HG03064 (cell line): ENCODE results near the gene CD34.
"Not testable (repeated sequence)": the region's sequence is repeated elsewhere in the genome, so short reads cannot be mapped to it uniquely, and the experiment has no call there.

Source experiments
- ATAC-seq: cut with Tn5 transposase; IDR thresholded peaks from one replicate; pipeline ENCODE4 v1.9.1; 2021; ENCODE audit warnings: low read depth; ENCODE audit not compliant: unreplicated experiment

Gene CD34

DNA sequence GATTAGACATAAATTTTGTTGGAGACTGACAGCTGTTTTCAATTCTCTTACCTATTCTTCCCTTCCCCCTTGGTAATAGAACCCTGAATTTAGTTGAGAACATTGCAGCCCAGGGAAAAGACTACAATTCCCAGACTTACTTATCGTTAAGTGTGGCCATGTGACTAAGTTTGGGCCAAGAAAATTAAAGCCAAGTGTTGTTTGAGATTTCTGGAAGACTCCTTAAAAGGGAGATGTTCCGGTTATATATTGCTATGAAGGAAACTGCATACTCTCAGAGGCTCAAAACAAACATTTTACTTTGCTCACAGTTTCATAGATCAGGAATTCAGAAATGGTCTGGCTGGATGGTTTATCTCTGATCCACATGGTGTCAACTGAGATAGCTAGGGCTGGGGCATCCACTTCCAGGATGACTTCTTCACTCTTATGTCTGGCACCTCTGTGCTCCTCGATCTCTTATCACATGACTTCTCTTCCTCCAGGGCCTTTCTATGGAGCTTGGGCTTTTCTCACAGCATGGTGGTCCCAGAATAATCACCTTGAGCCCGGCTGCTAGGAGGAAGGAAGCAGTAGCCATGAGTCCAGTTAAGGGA is 22.4 kb upstream of the CD34 start:
- ATAC-seq, result no peak

DNA sequence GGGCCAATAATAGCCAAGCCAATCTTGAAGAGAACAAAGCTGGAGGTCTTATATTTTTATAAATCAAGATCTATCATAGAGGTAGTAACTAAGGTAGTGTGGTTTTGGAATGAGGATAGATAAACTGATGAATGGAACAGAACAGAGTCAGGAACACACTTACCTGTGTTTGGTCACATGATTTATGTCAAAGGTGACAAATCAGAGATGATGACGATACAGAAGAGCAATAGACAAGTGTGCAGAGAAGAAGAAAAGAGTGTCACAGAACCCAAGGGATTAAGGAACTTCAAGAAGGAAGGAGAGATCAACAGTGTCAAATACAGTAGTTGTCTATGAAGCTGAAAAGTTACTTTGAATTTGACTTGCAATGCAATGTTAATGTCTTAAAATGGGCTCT is 16.1 kb upstream of the CD34 start:
- ATAC-seq, result no peak

DNA sequence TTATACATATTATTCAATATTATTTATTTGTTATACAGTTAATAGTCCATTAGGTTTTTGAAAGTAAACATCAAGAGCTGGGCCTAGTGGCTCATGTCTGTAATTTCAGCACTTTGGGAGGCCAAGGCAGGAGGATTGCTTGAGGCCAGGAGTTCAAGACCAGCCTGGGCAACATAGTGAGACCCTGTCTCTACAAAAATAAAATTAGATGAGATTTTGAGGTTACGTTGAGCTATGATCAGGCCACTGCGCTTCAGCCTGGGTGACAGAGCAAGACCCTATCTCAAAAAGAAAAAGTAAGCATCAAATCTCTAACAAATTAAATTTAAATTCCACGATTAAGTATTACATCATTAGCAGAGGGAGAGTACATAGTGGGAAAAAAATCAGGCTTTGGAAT is 15.0 kb upstream of the CD34 start:
- not testable (repeated sequence) for ATAC-seq

DNA sequence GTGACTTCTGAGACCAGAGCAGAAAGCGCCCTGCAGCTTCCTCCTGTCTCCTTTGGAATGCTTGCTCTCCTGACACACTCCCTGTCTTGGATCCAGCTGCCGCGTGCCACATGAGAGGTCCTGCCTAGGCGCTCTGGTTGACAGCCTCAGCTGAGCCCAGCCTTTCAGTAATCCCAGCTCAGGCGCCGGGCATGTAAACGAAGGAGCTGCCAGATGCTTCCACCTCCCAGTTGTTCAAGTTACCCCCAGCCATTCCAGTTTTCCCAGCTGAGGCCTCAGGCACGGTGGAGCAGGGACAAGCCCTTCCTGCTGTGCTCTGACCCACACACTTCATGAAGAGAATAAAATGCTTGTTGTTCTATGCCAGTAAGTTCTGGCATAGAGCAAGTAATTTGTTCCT is 14.3 kb upstream of the CD34 start:
- ATAC-seq, result no peak

DNA sequence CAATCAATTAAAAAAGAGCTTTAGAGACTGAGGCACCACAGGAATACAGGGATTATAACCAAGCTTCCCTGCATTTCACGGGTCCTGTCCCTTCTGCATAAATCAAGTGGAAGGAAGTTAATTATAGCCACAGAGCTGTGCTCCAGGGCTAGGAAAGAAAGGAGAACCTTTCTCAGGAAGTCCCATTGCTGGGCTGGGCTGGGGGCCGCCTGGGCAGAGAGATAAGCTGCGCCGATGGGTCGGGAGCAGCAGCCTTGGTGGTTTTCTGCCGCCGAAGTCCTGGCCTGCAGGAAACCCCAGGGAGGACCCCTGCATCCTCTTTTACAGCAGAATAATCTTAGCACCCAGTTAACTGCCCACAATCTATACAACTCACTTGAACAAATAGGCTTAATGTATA is 12.6 kb upstream of the CD34 start:
- no peak for ATAC-seq

DNA sequence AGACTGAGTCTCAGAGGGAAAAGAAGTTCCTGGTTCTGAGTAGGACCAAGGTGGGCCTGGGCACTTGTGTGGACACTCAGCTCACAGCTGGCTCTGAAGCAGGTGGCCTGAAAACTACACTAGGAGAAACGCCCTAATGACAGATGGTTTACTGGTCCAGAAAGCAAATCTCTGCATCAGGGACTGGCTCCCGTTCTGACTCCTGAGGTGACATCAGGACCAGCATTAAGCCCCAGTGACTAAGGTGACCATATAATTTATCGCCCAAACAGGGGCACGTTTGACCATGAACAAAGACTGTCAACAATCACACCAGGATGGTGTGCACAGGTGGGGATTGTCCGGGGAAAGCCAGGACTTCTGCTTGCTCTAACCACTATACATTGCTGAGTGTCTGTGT is 12.2 kb upstream of the CD34 start:
- no peak for ATAC-seq

DNA sequence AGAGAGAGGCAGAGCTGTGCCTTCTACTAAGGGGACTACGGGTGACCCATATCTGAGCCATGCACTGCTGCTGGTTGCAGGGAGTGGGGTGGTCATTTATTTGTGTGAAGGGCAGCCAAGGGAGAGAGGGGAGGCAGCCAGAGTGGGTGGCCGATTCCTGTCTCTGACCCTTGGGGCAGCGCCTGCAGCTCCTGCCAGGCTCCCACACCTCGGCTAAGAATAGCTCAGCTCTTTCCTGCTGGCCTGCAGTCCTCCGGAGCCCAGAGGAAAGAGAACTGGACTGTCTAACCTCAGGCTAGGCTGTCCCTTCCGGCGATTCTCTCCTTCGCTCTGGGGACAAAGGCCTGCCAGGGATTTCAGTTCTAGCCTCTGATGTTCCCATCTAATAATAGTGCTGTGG is 11.6 kb upstream of the CD34 start:
- no peak for ATAC-seq

DNA sequence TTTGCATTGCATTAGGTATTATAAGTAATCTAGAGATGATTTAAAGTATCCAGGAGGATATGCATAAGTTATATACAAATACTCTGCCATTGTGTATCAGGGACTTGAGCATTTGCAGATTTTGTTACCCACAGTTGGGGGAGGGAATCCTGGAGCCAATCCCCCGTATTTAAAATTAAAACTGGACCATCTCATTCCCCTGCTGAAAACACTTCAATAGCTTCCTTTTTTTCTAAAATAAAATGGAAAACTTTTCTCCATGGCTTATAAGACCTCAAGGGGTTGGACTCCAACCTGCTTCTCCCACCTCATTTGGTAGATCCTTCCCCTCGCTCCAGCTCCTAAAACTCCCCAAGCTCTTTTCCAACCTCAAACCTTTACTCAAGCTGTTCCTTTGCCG is 10.4 kb upstream of the CD34 start:
- ATAC-seq, result no peak

DNA sequence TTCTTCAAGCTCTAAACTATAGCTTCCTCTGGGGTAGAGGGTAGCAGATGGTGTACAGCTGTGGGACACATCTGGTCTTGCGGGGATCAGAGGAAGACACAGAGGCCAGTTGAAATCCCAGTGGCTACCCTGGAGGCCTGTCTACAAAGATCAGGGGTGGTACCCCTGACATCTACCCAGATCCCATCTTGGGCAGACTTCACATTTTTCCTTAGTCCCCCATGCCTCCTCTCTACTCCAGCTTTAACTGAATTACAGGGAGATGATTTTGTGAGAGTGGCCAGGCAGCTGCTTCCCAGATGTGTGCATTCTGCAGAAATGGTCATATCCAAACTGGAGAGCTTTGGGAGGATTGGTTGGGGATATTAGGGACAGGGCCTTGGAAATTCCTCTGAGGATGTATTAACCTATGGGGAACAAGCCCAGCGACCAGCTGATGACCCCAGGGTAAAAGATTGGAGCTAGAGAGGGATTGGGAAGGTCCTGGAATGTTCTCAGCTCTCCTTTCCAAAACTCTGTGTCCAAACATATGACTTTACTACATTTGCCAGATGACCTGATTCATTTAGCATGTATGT is 9.6 kb upstream of the CD34 start:
- no peak for ATAC-seq

DNA sequence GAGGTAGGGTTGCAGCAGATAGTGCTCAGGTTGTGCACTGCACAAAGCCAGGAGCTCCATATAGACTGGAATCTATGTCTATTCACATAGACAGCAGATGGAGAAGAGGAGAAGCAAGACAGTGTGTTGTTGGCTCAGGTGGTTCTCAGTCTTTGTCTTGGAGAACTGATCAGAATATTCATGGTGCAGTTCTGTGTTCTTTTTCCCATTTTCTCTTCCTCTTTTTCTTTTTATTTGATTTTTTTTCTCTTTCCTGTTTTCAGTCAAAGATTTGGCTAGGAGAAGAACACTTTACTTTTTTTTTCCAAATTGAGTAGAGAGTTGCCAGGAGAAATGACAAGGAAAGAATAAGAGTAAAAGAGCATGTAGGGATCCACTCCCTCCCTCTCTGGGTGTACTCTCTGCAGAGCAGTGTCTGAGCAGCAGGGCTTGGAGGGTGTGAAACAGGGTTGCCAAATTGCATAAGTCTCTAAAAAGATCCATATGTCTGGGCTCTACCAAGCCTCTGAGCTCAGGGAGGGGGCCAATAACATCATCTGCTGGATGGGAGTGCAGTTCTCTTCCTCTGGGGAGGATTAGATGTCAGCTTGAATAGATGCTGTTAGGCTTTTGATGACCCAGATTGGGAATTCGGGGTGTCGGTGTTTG is 8.7 kb upstream of the CD34 start:
- no peak for ATAC-seq

DNA sequence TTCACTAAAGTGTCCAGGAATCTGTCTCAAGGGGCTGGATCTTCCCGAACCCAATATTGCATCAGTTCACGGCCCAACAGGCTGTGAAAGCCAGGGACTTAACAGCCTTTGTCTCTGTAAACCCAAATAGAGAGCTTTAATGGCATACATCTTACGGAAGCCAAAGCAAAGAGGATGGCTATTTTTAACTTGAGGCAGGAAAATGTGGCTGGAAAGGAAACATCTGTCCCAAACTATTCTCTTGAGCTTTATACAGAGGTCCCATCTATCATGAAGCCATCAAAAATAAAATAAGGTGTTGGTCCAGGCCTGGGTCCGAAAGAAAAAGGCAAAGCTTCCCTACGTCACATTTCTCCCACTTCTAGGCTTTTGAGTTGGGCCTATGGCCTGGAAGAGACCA is 7.7 kb upstream of the CD34 start:
- no peak for ATAC-seq

DNA sequence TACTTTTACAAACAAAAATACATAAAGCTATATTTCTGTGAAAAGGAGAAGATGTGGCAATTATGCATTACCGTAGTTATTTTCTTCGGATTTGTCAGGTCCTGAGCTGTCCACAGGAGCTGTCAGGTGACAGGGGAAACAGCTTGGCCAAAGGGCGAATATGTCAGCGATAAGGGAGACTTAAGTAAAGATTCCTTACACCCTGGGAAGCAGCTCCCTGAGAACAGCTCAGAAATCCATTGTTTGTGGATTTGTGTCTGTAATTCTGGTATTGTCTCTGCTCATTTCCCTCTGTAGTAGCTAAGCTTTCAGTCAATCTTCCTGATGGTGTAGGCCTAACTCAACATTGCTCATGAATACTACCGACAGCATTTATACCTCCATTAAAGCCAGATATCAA is 7.1 kb upstream of the CD34 start:
- ATAC-seq, result no peak

DNA sequence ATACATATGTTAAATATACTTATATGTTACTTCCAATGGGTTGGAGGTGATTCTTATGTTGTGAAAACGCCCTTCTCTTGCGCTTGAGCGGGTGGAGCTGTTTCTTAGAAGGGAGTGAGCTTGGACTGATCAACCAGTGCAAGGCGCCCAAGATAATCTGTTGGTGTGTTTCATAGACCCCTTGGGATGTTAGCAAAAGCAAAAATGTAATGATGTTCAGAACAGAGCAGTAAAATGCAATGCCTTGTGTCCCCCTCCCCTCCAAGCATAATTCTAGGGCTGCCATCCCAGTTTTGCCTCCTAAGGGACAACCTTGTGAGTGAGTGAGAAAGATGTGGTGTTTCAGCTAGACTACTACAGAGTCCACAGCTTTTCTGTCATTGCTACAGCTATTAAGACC is 6.2 kb upstream of the CD34 start:
- ATAC-seq, result no peak

DNA sequence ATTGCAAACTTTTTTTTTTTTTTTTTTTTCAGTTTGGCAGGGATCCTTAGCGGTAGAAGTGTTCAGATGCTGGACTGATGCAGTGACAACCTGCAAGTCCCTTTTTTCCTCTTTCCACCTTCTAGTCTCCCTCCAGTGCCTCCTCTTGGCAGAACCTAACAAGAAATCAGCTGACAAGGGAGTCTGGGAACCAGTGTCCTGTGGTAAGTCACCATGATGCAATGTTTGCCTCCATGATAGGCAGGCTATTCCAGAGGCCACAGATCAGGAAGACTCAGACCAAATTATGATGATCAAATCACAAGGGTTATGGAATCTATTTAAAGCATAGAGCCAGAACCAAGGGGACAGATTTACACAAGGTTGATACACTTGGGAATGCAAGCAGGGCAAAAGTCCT is 3.0 kb upstream of the CD34 start:
- no peak for ATAC-seq

DNA sequence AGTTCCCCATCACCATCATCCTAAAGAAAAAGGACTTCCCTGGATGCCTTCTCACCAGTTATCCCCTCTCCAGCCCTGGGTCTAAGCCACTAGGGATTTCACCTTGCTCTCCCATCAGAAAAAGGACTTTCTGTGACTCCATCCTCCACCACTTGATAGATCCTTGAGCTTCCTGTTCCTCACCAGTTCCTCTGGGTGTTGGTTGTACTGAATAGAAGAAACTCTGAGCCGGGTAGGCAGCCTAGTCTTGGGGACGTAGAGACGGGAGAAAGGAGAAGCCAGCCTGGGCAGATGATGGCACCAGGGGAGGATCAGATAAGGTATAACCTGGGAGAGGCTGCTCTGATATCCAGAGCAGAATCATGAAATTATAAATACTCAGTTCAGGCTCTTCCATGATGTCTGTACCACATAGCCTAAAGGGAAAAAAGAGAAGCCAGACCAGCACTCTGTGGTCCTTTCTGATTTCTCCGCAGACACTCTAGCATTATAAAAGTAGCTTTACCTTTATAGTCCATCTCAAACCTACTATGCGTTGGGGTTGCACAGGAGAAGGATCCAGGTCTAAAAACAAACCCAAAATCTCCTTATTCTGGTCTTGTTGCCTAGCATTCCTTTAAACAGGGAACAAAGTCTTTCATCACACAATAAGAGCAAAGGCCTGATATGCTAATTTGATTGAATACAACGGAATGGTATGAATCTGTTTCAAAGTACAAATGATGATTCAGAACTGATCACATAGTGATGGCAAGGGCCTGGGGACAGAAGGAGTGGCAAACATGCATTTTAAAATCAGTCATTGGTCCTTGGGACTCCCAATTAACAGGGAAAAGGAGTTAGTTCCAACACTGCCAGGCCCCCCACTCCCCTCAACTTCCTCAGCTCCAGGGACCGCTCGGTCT is 1.2 kb upstream of the CD34 start:
- ATAC-seq, result no peak

DNA sequence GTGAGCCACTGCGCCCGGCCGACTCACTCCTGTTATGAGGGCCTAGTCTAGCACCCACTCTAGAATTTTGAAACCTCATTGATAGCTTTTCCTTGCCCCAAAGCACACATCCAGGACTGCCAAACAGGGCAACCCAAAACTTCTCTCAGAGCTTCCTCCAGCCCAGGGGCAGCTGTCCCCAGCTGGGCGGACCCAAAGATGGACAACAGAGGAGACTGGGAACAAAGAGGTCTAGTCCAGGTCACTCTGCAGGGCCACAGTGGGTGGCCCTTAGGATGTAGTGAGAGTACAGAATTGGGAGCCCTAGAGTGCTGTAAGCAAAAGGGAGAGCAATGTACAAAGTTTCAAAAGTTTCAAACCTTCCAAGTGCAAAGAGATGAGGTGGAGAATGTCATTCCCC is 1.2 kb downstream of the CD34 start:
- no peak for ATAC-seq

DNA sequence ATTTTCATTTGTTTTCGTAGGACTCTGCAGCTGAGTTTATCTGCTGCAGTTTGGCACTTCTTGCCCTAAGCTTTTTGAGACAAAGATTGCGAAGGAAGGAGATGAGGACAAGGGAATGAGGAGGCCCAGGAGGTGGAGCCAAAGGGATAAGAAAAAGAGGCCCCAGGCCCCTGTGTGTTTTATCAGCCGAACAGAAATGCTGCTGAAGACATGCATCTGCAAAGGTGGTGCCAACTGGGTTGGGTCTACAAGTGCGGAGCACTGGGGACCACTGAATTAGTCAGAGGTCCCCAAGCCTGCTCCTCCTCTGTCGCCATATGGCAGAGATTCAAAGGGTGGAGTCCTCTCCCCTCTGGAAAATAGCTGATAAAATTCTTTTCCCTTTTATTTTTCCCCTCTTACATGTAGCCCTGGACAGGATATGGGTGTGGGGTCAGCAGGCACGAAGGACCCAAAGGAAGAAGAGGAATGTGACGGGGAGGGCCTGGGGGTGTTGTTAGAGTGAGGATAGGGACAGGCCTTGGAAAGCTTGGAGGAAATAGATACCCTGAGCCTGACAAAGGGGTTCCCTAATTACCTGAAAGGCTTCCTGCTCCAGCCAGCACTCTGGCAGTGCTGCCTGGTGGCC is 2.7 kb downstream of the CD34 start:
- no peak for ATAC-seq

DNA sequence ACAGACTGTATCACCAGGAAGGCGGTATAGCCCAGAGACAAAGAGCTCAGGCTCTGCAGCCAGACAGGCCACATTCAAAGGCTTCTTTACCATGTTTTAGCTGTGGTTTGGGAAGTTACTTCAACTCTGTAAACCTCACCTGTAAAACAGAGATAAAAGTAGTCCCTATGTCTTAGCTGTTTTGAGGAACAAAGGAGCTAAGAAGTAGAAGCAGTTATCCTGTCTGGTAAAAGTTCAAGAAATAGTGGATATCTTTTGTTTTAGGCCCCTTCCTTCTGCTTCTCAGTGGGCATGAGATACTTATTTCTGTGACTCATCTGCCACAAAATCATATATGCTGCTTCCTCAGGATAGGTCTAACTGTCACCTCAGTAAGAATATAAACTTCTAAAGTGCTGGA is 6.5 kb downstream of the CD34 start:
- no peak for ATAC-seq

DNA sequence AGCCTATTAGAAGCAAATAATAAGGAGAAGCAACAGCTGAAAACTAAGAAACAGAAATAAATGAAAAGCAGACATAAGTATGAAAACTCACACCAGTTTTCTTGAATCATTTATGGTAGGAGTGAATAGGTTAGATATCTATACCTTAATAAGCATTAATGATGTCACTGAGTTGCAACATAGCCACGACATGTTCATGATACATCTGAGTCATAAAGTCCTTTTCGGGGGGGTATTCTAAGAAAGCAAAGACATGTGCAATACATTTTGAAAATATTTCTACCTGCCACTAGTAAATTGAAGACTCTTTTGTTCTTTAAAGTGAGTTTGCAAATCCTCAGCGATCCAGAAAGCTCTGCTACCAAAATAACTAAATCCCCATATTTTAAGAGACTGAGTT is 7.2 kb downstream of the CD34 start:
- ATAC-seq, result no peak

DNA sequence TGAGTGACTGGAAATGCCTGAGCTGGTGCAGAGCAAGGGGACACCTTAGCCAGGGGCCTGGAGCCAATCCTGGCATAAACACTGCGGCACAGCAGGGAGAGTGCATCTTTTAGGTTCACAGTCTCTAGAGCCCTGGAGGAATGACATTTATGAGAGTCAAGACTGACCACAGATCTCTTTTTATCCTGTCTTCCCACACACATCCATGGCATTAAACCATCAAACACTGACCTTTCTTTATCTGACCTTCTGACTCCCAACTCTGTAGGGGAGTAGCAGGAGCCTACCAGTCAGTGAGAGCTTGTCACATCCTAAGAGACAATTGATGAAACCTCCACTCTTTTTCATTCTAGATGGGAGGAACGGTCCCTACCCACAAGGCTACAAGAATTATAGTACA is 7.9 kb downstream of the CD34 start:
- ATAC-seq, result no peak

DNA sequence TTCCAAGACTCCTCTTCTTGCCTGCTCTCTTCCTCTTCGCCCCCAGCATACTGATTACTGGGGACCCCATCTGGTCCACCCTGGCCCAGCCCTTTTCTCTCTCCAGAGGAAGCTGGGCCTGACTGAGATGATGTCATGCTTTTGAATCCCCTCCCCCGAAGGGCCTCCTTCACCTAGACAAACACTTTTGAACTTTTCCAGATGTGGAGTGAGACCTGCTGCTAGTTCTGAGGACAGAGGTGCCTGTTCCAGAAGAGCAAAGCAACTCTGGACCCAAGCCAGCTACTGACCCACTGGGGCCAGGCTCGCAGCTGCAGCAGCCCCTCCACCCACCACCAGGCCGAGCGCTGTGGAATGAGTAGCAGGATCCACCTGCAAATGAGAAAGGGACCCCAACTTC is 8.4 kb downstream of the CD34 start:
- ATAC-seq, result no peak
